DOHH2 (cell line): Measurements from ENCODE around the gene HLX.

Source experiments
- EZH2phosphoT487 ChIP-seq: fragments of 200-600 bp; sonication (generic); IDR thresholded peaks from 2 replicates; pipeline ENCODE4 v1.6.1; 2017; ENCODE audit warnings: borderline replicate concordance, mild to moderate bottlenecking, antibody characterized with exemption, low read length, moderate library complexity, mixed read lengths
- TF ChIP-seq, protein P1 (sequence below): fragments of 200-600 bp; sonication (generic); IDR thresholded peaks from one replicate; pipeline ENCODE4 v1.5.1; 2014; ENCODE audit warnings: antibody characterized with exemption, mild to moderate bottlenecking, low read depth, low read length; ENCODE audit not compliant: poor library complexity, severe bottlenecking

DNA sequence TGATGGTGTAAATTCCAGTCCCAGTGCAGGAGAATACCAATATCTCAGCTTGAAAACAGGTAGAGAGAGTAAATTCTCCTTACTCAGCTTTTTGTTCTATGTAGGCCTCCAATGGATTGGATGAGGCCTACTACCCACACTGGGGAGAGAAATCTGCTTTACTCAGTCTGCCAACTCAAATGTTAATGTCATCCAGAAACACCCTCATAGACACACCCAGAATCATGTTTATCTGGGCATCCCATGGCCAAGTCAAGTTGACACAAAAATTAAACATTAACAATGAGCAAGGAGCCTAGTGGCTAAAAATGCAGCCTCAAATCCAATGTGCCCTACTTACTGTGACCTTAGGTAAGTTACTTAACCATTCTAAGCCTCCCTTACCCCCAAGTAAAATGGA, 6.9 kb upstream of the HLX start:
- TF ChIP-seq, protein P1, sequence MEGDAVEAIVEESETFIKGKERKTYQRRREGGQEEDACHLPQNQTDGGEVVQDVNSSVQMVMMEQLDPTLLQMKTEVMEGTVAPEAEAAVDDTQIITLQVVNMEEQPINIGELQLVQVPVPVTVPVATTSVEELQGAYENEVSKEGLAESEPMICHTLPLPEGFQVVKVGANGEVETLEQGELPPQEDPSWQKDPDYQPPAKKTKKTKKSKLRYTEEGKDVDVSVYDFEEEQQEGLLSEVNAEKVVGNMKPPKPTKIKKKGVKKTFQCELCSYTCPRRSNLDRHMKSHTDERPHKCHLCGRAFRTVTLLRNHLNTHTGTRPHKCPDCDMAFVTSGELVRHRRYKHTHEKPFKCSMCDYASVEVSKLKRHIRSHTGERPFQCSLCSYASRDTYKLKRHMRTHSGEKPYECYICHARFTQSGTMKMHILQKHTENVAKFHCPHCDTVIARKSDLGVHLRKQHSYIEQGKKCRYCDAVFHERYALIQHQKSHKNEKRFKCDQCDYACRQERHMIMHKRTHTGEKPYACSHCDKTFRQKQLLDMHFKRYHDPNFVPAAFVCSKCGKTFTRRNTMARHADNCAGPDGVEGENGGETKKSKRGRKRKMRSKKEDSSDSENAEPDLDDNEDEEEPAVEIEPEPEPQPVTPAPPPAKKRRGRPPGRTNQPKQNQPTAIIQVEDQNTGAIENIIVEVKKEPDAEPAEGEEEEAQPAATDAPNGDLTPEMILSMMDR: no peak
- TF ChIP-seq EZH2phosphoT487: no peak
